HG02852 (cell line): ENCODE data around the gene TMEM132C.

Experiments
- ATAC-seq: cut with Tn5 transposase; IDR thresholded peaks from one replicate; pipeline ENCODE4 v1.9.1; 2021; ENCODE audit warnings: mild to moderate bottlenecking, moderate library complexity; ENCODE audit not compliant: unreplicated experiment

TMEM132C gene

DNA sequence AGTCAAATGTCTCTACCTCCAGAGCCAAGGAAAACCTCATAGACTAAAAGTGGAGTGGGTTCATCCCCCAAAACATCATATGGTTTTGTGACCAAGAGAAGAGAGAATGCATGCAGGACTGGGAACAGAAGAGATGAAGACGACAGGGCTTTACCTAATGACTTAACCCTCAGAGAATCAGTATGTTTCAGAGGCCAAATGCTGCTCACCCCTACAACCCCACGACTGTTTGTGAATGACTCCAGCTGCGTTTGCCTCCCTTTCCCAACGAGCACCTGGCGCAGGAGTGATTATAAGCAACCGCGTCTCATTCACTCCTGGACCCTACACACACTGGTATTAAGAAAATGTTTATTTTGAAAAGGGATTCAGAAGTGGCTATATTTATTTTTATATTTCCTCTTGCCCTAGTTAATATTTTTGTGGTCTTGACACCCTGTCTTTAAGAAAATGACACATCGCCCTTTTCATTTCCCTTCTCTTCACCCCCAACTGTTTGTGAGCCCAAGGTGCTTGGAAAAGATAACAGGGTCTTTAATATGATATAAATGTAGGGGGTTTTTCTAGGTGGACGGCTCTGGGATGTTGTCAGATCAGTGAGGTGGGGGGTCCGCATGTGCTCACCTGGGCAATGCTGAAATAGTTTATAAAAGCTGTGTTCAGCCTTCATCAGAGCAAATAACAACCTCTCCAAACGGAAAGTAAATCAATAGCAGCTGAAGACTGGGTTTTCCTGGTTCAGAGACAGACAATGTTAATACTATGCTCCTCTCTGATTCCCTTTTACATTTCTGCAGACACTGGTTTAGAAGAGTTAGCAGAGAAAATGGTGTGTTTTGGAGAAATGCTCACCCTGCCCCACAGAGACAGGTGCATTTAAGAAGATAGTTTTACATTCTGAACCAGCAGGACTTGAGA lies 479.1 kb downstream of the TMEM132C start:
- no peak for ATAC-seq

DNA sequence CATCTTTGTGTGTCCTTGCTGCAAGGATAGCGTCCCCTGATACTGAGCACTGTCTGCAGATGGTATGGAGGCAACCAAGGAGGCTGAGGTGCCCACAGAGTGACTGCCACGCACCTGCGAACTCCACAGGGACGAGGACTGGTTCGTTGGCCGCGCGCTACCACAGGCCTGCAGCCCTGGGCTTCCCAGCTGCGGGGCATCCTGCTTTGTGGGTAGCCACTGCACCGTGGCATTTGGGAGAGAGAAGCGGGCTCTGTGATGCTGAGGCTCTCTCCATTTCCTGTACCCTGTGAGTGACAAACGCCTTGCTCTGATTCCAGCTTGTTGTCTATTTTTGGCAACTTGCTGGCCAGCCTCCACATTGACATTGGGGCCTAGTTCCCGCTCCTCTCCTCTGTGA lies 480.5 kb downstream of the TMEM132C start:
- ATAC-seq = no peak

DNA sequence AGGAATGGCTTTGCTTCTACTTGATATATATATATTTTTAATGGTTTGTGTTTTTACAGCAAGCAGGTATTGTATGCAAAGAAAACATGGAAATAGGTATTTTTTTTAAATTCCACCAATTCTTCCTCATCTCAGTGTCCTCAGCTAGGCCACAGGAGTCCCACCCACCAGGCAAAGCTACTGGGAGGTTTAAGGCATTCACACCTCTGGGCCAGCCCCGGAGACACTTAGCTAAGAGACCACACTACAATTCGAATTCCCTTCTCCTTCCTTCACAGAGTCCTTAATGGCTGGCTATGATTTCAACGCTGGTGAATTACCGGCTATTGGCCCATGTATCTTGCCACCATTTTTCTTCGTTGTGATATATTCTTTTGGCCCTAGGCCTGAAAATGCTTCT lies 485.4 kb downstream of the TMEM132C start:
- no peak for ATAC-seq

DNA sequence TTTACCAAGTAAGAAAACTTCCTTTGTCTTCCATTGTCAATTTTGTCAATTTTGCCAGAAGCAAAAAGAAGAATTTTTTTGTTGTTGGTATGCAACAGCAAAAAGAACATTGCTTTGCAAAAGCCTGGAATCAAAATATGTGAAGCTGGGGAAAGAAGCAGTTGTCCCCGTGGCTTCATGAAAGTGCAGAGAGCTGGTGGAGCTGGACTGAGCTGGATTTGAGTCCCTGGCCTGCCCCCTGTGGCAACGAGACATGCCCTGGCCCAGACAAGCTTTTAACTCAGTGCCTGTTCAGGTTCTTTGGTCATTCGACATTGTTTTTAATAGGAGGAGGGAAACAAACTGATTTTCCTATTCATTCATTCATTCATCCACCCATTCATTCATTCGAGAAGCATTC lies 486.5 kb downstream of the TMEM132C start:
- ATAC-seq = no peak

DNA sequence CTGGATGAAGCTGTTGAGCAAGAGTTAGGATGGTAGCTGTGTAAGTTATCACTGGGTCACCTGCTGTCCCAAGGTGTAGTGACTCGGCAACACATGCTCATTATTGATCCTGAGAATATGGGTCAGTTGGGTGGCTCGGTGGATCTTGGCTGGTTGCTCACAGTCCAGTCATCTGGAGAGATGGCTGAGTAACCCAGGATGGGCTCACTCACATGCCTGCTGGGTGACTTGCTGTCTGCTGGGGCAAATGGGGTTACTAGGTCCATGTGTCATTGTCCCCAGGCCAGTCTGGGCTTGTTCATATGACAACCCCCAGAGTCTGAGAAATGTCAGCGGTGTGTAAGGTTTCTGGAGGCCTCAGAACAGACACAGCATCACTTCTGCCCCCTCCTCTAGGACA lies 487.3 kb downstream of the TMEM132C start:
- ATAC-seq = no peak

DNA sequence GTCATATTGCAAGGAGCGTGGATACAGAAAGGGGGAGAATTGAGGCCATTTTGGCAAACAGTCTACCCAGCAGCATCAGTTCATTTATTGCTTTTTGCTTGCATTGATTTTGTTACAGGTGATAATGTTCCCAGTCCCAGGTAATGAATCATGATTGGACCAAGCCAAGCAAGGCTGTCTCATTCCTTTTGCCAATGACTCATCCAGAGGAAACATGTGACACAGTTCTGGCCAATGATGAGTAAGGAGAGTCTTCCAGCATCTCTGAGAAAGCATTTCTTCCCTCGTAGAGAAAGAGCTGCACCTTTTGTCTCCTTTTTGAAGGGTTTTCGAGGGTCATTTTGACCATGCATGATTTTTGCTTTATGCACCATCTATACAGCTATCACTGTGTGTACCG lies 488.6 kb downstream of the TMEM132C start:
- ATAC-seq = no peak
